MM.1S (cell line): ENCODE results near the gene NFKBIE.

Source experiments
- CTCF ChIP-seq: fragments of 300-600 bp; sonication (generic); IDR thresholded peaks from 2 replicates; pipeline ENCODE4 v1.5.1; 2016; ENCODE audit warnings: antibody characterized with exemption, low read length, mixed read lengths
- EZH2 ChIP-seq: fragments of 300-600 bp; sonication (generic); optimal IDR thresholded peaks from 2 replicates; pipeline ENCODE3; 2017; ENCODE audit warnings: low read depth, mild to moderate bottlenecking, antibody characterized with exemption, low read length, mixed read lengths
- EZH2phosphoT487 ChIP-seq: fragments of 300-600 bp; sonication (generic); IDR thresholded peaks from 2 replicates; pipeline ENCODE4 v1.6.1; 2018; ENCODE audit warnings: antibody characterized with exemption, low read length

GRCh38 chr6:44258325-44258863, 7.0 kb downstream of the NFKBIE start:
- TF ChIP-seq CTCF (no peak), EZH2 (no peak), EZH2phosphoT487 (no peak)
